MCF 10A (cell line): ENCODE data around the gene KRTAP5-5. TPM values are rescaled to one million over a fixed set of nuclear protein-coding genes. Genes with fewer than 3 reads are reported as not detected.

ENCODE experiments used
- BruUV-seq: library from RNA; stranded (reverse); fragments of 400-500 nt; replicated peaks from 2 replicates; lab custom pipeline; 2021; lab: Mats Ljungman, UMichigan
- CTCF ChIA-PET: fragments of 300-600 bp; sonication (Branson Sonifier 250); formaldehyde crosslinking; extraction: SDS; loops from one replicate; lab custom pipeline; 2021; ENCODE audit warnings: antibody characterized with exemption, inconsistent platforms; lab: Yijun Ruan, JAX
- POLR2A ChIA-PET: fragments of 300-600, 350-650 bp; sonication (Branson Sonifier 250); formaldehyde crosslinking; extraction: SDS; loops from one replicate; lab custom pipeline; 2020; ENCODE audit warnings: antibody characterized with exemption, inconsistent platforms; lab: Yijun Ruan, JAX
- DNase-seq: peaks from one replicate; pipeline ENCODE4 v3.0.0-alpha.2; 2018; ENCODE audit not compliant: unreplicated experiment
- H3K27ac Mint-ChIP-seq: one replicate; pipeline ENCODE4 v1.8.0; 2022; ENCODE audit warnings: mild to moderate bottlenecking, low read depth, mixed read lengths; ENCODE audit not compliant: unreplicated experiment
- H3K27me3 Mint-ChIP-seq: one replicate; pipeline ENCODE4 v1.8.0; 2022; ENCODE audit warnings: mixed read lengths; ENCODE audit not compliant: insufficient read depth, unreplicated experiment
- H3K36me3 Mint-ChIP-seq: one replicate; pipeline ENCODE4 v1.8.0; 2022; ENCODE audit warnings: mild to moderate bottlenecking, moderate library complexity, mixed read lengths; ENCODE audit not compliant: insufficient read depth, unreplicated experiment
- H3K4me1 Mint-ChIP-seq: one replicate; pipeline ENCODE4 v1.8.0; 2022; ENCODE audit warnings: mixed read lengths; ENCODE audit not compliant: insufficient read depth, unreplicated experiment
- H3K4me3 Mint-ChIP-seq: one replicate; pipeline ENCODE4 v1.8.0; 2022; ENCODE audit warnings: mild to moderate bottlenecking, moderate library complexity, mixed read lengths; ENCODE audit not compliant: unreplicated experiment
- H3K9me3 Mint-ChIP-seq: one replicate; pipeline ENCODE4 v1.8.0; 2022; ENCODE audit warnings: mixed read lengths; ENCODE audit not compliant: unreplicated experiment
- CTCF ChIP-seq: fragments of 200-600 bp; IDR thresholded peaks from one replicate; pipeline ENCODE4 v1.8.0; 2022; ENCODE audit warnings: antibody characterized with exemption, mild to moderate bottlenecking; ENCODE audit not compliant: unreplicated experiment
- intact Hi-C: fragments of 100-400 bp; cut with micrococcal nuclease; formaldehyde crosslinking; loops from 2 replicates; pipeline ENCODE4 v1.14.1; 2022
- total RNA-seq: library from RNA; stranded (reverse); gene quantifications from 2 replicates; pipeline ENCODE4 v1.2.3, GENCODE V29; 2022

Gene KRTAP5-5
- total RNA-seq, 1 experiment from 2014 or later, result not detected

- H3K9me3 Mint-ChIP-seq, result no peaks in the 10 kb centered on the region
- no peak for DNase-seq
- TF ChIP-seq CTCF, result no peak
- no peaks in the 10 kb centered on the region for H3K4me1 Mint-ChIP-seq
- POLR2A ChIA-PET, result interaction anchor here (0.6 kb wide), 1 partner anchor 343 kb away, joined by 3 read pairs; no protein-coding TSS in a partner anchor
- no peak overlapping the region for H3K4me3 Mint-ChIP-seq
- intact Hi-C loops, result no loop called here
- H3K36me3 Mint-ChIP-seq, result no peaks in the 10 kb centered on the region
- no peak overlapping the region for H3K27ac Mint-ChIP-seq
- BruUV-seq, result no TSS peak
- peaks cover 55% of the 10 kb centered on the region for H3K27me3 Mint-ChIP-seq
- CTCF ChIA-PET, result interaction anchor here (0.7 to 3.9 kb wide), 13 partner anchors 9 to 510 kb away, joined by 3 to 29 read pairs (median 5); no protein-coding TSS in a partner anchor
Measured at GRCh38 chr11:1641096-1641495, 11.5 kb downstream of the KRTAP5-5 start.

- no peak overlapping the region for H3K4me3 Mint-ChIP-seq
- no peak for DNase-seq
- H3K36me3 Mint-ChIP-seq, result peaks cover 2% of the 10 kb centered on the region
- no peaks in the 10 kb centered on the region for H3K9me3 Mint-ChIP-seq
- no peak for TF ChIP-seq CTCF
- intact Hi-C loops, result no loop called here
- no peak overlapping the region for H3K27ac Mint-ChIP-seq
- no peaks in the 10 kb centered on the region for H3K4me1 Mint-ChIP-seq
- no TSS peak for BruUV-seq
- peaks cover 54% of the 10 kb centered on the region for H3K27me3 Mint-ChIP-seq
- CTCF ChIA-PET, result interaction anchor here (3.9 kb wide), 1 partner anchor 11 kb away, joined by 29 read pairs; no protein-coding TSS in a partner anchor
- POLR2A ChIA-PET, result no interaction called here
Measured at GRCh38 chr11:1642288-1643145, 12.9 kb downstream of the KRTAP5-5 start.

GRCh38 chr11:1643146-1643690 lies 13.6 kb downstream of the KRTAP5-5 start:
- no TSS peak for BruUV-seq
- ChIA-PET POLR2A (no interaction called here), CTCF (no interaction called here)
- Mint-ChIP-seq H3K36me3 (peaks cover 6% of the 10 kb centered on the region), H3K4me3 (no peak overlapping the region), H3K4me1 (no peaks in the 10 kb centered on the region), H3K27ac (no peak overlapping the region), H3K9me3 (no peaks in the 10 kb centered on the region), H3K27me3 (peaks cover 56% of the 10 kb centered on the region)
- DNase-seq, result no peak
- TF ChIP-seq CTCF, result no peak
- intact Hi-C loops, result no loop called here
